Activated CD8-positive, alpha-beta memory T cell treated with anti-CD3 and anti-CD28 coated beads, Interleukin-2, amount 50 U/mL, for 48 hours (primary cell): Measurements from ENCODE around the gene LIX1L.

Experiments used
- DNase-seq: peaks from one replicate; pipeline ENCODE4 v3.0.0-alpha.2; 2020

LIX1L gene

GRCh38 chr1:145957443-145958319, at the start of gene LIX1L:
LIX1L (minus strand) TSS chr1:145958017; CDS start chr1:145957927, 90 bp downstream.
- DNase-seq = peak; percentile 93

DNA sequence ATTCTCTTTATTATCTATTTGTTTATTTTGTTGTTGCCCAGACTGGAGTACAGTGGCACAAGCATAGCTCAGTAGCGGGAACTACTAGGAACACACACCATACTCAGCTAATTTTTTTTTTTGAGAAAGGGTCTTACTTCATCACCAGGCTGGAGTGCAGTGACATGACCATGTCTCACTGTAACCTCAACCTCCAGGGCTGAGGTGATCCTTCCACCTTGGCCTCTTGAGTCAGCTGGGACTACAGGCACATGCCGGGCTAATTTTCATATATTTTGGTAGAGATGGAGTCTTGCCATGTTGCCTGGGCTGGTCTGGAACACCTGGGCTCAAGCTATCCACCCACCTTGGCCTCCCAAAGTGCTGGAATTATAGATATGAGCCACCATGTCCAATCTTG, 43.9 kb upstream of the LIX1L start:
- DNase-seq = no peak

DNA sequence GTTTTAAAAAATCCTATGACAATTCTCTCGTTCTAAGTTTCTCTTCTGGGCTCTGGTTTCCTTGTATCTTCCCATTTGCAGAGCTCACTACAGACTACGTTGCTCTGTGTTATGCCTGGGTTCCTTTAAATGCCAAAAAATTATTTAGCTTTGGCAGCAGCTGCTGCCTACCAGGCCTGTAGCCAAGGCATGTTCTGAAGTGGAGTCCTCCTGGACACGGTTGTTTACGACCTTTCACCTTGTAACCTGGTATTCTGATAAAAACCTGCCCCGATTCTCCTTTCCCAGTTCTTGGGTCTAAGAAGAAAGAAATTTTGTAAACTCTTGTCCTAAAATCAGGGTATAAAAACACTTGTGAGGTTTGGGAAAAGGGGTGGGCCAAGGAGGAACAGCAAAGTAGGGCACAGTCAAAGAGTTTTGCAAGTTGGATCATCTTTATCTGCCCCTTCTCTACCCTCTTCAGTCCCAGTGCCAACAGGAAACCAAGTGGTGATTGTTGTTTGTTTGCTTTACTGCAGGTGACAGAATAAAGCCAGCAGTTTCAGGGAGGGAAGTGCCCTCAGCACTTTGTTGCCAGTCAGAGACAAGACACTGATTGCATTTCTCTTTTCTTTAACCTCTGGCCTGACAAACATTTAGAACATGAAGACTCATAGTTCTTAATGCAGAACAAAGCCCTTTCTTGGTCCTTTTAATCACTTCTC, 41.7 kb upstream of the LIX1L start:
- no peak for DNase-seq

DNA sequence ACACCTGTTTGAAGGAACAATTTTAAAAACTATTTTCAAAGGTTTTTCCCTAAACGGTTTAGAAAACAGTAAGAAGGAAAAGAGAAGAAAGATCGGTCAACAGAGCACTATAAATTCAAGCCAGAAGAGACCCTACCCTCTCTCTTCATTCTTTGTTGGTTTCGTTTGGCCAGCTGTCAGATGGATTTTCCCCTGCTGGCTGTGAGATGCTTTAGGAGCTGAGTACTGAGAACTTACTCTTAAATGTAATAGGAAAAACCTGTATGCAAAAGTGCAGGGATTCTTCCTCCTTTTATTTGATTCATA, 39.9 kb upstream of the LIX1L start:
- DNase-seq = no peak

GRCh38 chr1:145997016-145997717, 39.4 kb upstream of the LIX1L start:
- peak; percentile 76 for DNase-seq

DNA sequence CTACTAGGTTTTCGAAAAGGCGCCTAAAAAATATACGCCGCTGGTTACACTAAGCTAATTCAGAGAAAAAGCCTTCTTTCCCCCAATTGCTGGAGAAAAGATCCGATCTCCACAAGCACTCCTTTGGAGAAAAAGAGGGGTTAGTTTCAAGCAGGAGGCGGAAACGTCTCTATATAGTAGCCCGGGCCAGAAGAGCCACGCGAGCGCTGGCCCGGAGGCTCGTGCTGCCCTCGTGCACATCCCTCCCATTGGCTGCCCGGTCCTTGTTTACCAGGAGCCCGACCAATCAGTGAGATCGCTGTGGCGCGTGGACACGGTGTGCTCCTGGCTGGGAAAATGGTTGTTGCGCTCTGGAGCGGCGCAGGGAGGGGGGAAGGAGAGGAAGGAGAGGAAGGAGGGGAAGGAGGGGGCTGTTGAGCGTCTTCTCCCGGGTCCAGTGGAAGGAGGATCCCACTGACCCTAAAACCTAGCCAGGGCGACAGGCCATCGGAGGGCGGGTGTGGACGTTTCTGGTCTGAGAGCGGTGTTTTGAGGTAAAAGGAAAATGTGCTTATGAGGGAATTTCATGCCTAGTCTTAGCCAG, 38.7 kb upstream of the LIX1L start, which contains the start of gene TXNIP:
Gene TXNIP, minus strand, starts transcription at position 147 of the 583 bp plus-strand sequence. CDS start 313 bp downstream, outside the sequence.
- peak; percentile 94 for DNase-seq

DNA sequence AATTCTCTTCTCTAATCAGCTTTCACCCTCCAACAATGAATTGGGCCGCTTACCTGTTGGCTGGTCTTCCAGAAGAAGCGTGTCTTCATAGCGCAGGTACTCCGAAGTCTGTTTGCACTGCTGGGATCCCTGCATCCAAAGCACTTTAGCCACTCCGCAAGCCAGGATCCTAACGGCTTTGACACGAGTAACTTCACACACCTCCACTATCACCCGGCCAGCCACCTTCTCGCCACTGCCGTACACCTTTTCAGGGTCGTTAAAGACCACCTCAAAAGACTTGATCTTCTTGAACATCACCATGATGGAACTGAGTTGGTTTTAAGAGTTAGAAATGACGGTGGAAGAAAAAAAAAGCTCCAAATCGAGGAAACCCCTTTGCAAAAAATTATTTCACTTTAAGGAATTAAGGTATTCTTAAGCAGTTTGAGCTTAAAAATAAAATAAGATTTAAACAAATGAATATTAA, 38.2 kb upstream of the LIX1L start:
- no peak for DNase-seq

GRCh38 chr1:145995148-145995881, 37.5 kb upstream of the LIX1L start:
- no peak for DNase-seq

GRCh38 chr1:145994391-145995120, 36.7 kb upstream of the LIX1L start:
- DNase-seq = no peak

DNA sequence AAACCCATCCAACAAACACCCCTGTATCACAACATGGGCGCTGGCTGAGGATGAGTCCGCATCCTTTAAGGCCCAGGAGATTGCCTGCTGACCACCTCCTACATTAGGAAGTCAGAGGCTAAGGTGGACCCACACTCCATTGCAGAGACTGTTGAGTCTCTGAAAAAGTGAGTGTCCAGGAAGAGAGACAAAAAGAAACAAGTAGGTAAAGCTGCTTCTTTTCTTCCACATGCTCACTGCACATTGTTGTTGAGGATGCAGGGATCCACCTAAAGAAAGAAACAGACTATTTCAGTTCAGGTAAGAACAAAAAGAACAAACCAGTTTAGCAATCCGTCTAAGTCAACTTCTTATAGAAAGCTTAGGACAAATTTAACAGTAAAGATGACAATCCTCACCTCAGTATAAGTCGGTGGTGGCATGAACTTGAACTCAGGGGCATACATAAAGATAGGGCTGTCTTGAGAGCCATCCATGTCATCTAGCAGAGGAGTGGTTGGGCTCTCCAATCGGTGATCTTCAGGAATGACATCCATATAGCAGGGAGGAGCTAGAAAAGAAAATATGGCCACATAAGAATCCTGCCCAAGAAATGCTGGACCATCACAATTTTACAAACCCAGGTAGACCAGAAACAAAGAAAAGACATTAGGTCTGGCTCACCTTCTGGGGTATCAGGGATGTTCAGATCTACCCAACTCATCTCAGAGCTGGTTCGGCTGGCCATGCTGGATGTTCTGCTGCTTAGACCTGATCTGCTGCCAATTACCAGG, 36.0 kb upstream of the LIX1L start:
- no peak for DNase-seq

GRCh38 chr1:145992958-145993617, 35.3 kb upstream of the LIX1L start:
- DNase-seq = no peak

DNA sequence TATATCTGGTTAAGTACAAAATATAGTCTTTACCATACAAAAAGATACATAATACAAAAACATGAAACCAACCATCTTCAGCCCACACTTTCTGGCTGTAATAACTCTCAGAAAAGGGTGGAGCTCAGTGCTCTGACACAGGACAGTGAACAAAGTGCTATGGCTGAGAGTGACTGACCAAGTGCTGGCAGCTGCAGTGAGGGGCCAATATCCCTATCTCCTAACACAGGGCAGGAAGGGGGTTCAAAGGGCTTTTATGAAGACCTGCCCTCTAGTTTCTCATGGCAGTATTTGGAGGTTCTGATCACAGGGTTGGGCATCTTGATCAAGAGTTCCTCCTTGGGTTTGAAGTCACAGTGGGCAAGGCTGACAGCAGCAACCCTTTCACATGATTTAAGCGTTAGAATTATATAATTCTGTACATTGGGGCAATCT, 34.7 kb upstream of the LIX1L start:
- peak; percentile 50 for DNase-seq

- peak; percentile 48 for DNase-seq
Measured at GRCh38 chr1:145991735-145992412, 34.1 kb upstream of the LIX1L start.

DNA sequence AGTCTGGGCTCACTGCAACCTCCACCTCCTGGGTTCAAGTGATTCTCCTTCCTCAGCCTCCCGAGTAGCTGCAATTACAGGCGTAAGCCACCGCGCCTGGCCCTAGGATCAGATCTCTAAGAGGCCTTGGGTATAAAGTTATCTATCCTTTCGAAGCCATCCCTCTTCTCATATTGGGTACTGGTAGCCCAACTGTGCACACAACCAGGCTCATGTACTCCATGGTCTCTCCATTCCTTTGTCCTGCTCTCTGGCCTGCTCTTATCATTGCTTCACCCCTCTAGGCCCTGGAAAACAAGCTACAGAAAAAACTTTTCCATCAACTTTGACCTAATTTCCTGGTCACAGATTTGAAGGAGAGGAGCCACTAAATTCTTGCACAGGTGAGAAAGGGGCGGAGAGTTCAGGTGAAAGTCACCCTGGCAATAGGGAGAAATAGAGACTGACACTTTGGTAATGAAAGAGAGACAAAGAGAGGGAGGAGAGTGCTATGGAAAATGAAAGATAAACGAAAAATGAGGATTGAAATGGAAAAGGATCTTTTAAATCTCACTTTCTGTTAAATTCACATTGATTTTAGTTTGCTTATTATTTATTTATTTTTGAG, 32.5 kb upstream of the LIX1L start:
- DNase-seq = peak; percentile 51

GRCh38 chr1:145988773-145989172, 31.0 kb upstream of the LIX1L start:
- DNase-seq = no peak

DNA sequence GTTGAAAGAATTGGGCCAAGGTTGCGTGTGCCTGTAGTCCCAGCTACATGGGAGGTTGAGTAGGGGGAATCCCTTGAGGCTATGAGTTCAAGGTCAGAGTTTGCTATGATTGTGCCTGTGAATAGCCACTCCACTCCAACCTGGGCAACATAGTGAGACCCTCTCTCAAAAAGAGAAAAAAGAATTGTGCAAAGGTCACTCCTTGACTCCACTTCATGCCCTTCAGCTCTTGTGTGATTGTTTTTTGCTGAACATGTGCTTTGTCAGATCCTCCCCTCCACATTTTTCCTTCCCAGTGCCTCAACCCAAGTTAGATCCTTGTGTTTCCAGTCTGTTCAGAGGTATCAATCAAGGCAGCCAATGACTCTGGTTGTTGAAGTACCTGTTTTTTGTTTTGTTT, 30.1 kb upstream of the LIX1L start:
- DNase-seq = no peak

DNA sequence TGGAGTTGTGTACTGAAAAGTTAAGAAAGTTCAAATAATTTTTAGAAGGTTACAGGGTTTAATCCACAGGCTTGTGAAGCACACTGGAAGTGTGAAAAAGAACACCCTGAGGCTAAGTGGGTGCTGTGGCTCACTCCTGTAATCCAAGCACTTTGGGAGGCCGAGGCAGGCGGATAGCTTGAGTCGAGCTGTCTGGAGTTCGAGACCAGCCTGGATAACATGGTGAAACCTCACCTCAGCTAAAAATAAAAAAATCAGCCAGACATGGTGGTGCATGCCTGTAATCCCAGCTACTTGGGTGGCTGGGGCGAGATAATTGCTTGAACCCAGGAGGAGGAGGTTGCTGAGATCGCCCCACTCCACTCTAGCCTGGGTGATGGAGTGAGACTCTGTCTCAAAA, 28.7 kb upstream of the LIX1L start:
- DNase-seq = no peak

DNA sequence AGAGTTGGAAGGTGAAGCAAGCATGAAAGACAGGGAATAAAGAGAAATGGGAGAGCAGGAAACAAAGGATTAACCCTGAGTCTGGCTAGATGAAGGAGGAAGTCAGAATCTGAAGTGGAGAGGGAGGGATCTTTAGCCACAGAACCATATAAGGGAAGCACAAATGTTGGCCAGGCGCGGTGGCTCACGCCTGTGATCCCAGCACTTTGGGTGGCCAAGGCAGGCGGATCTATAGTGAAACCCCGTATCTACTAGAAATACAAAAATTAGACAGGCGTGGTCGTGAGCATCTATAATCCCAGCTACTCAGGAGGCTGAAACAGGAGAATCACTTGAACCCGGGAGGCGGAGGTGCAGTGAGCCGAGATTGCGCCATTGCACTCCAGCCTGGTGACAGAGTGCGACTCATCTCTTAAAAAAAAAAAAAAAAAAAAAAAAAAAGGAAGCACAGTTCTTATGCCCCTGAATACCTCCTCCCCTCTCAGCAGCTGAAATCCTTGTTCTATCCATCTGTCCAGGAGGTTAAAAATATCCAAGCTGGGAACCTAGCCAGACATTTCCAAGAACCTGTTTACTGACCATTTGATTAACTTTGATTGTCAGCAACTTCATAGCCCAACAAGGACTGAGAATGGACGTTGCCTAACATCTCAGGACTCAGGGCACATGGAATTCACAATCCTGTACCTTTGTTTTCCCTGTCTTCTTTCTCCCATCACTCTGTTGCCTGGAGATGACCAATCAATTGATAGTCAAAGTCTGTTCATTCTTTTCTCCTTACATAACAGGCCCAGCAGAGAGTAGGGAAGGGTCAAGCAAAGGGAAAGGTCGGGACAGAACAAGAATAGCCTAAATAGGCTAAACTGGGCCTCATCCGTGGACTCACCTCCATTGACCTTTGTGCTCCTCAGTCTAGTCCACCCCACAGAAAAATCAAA, 28.0 kb upstream of the LIX1L start:
- no peak for DNase-seq
